OCI-LY7 (cell line): ENCODE measurements around the gene TRPV6. TPM values are rescaled to one million over a fixed set of nuclear protein-coding genes. Genes with fewer than 3 reads are reported as not detected.

ENCODE experiments used
- BruUV-seq: library from RNA; stranded (reverse); fragments of 400-500 nt; replicated peaks from 2 replicates; lab custom pipeline; 2021; lab: Mats Ljungman, UMichigan
- CTCF ChIA-PET: fragments of 300-600 bp; sonication (Branson Sonifier 250); formaldehyde crosslinking; loops from one replicate; lab custom pipeline; 2022; ENCODE audit warnings: antibody characterized with exemption; ENCODE audit not compliant: unreplicated experiment; lab: Charles Lee
- POLR2A ChIA-PET: fragments of 300-600 bp; sonication (Branson Sonifier 250); formaldehyde crosslinking; loops from one replicate; lab custom pipeline; 2022; ENCODE audit warnings: antibody characterized with exemption; lab: Charles Lee
- DNase-seq: peaks from one replicate; pipeline ENCODE4 v3.0.0-alpha.2; 2015; ENCODE audit warnings: low spot score
- H2AFZ ChIP-seq: fragments of 200-600 bp; sonication (generic), shearing (Covaris generic); 2 replicates; pipeline ENCODE4 v1.6.1; 2014; ENCODE audit warnings: mild to moderate bottlenecking, antibody characterized with exemption, low read length, moderate library complexity
- H3K27ac ChIP-seq: fragments of 200-600 bp; sonication (generic); 2 replicates; pipeline ENCODE4 v1.5.1; 2014; ENCODE audit warnings: mixed run types, low read depth, mild to moderate bottlenecking, moderate library complexity, low read length, inconsistent platforms; ENCODE audit not compliant: poor library complexity, severe bottlenecking
- H3K36me3 ChIP-seq: fragments of 200-600 bp; sonication (generic); 2 replicates; pipeline ENCODE4 v1.6.1; 2014; ENCODE audit warnings: mild to moderate bottlenecking, antibody characterized with exemption, low read length, moderate library complexity, mixed read lengths; ENCODE audit not compliant: insufficient read depth
- H3K4me1 ChIP-seq: fragments of 200-600 bp; sonication (generic); 2 replicates; pipeline ENCODE4 v1.5.1; 2014; ENCODE audit warnings: mild to moderate bottlenecking, low read length; ENCODE audit not compliant: insufficient read depth, poor library complexity, severe bottlenecking
- H3K4me2 ChIP-seq: fragments of 200-600 bp; sonication (generic); 2 replicates; pipeline ENCODE4 v1.6.1; 2014; ENCODE audit warnings: mild to moderate bottlenecking, low read length
- H3K4me3 ChIP-seq: fragments of 200-600 bp; sonication (generic); 2 replicates; pipeline ENCODE4 v1.5.1; 2014; ENCODE audit warnings: mild to moderate bottlenecking, low read depth, low read length; ENCODE audit not compliant: poor library complexity, severe bottlenecking
- H3K79me2 ChIP-seq: fragments of 200-600 bp; sonication (generic); 2 replicates; pipeline ENCODE4 v1.6.1; 2016; ENCODE audit warnings: low read depth, mild to moderate bottlenecking, low read length, moderate library complexity, mixed read lengths; ENCODE audit not compliant: insufficient read depth
- H3K9me2 ChIP-seq: fragments of 200-600 bp; sonication (generic); 2 replicates; pipeline ENCODE4 v1.6.1; 2016; ENCODE audit warnings: mild to moderate bottlenecking, low read length, mixed read lengths; ENCODE audit not compliant: insufficient read depth
- H3K9me3 ChIP-seq: fragments of 200-600 bp; sonication (generic); 2 replicates; pipeline ENCODE4 v1.6.1; 2014; ENCODE audit warnings: mild to moderate bottlenecking, mixed run types, low read length, mixed read lengths
- H4K20me1 ChIP-seq: fragments of 200-600 bp; sonication (generic); 2 replicates; pipeline ENCODE4 v1.6.1; 2014; ENCODE audit warnings: mild to moderate bottlenecking, antibody characterized with exemption, low read length, moderate library complexity, mixed read lengths; ENCODE audit not compliant: insufficient read depth
- CTCF ChIP-seq: fragments of 200-600 bp; sonication (generic); conservative IDR thresholded peaks from 2 replicates; pipeline ENCODE4 v1.5.1; 2014; ENCODE audit warnings: mild to moderate bottlenecking, antibody characterized with exemption, low read length, moderate library complexity, mixed read lengths
- EZH2phosphoT487 ChIP-seq: fragments of 200-600 bp; sonication (generic); IDR thresholded peaks from 2 replicates; pipeline ENCODE4 v1.6.1; 2018; ENCODE audit warnings: low read depth, borderline replicate concordance, mild to moderate bottlenecking, mixed run types, antibody characterized with exemption, low read length, moderate library complexity, mixed read lengths
- intact Hi-C: fragments of 100-400 bp; cut with micrococcal nuclease; formaldehyde crosslinking; loops from one replicate; pipeline ENCODE4 v1.10.0; 2022; ENCODE audit not compliant: unreplicated experiment
- total RNA-seq, 2 experiments: library from RNA; depleted of rRNA in 1 of 2; stranded (reverse); fragments of >200 nt in 1 of 2; shearing (Covaris generic) in 1 of 2; gene quantifications; 2 replicates each; pipeline ENCODE4 v1.2.3, GENCODE V29; 2014 to 2022

The TRPV6 gene
- total RNA-seq, 2 experiments from 2014 or later = not detected

- H3K4me3 ChIP-seq = no peak overlapping the region
- H2AFZ ChIP-seq = no peak overlapping the region
- ChIA-PET POLR2A (no interaction called here), CTCF (no interaction called here)
- H3K4me2 ChIP-seq = no peak overlapping the region
- intact Hi-C loops = no loop called here
- BruUV-seq = no TSS peak
- H4K20me1 ChIP-seq = no peaks in the 10 kb centered on the region
- H3K4me1 ChIP-seq = no peaks in the 10 kb centered on the region
- H3K36me3 ChIP-seq = no peaks in the 10 kb centered on the region
- no peak overlapping the region for H3K27ac ChIP-seq
- H3K9me2 ChIP-seq = no peaks in the 10 kb centered on the region
- DNase-seq = no peak
- TF ChIP-seq EZH2phosphoT487 = no peak
- no peak for TF ChIP-seq CTCF
- no peaks in the 10 kb centered on the region for H3K9me3 ChIP-seq
- no peaks in the 10 kb centered on the region for H3K79me2 ChIP-seq
Observed at GRCh38 chr7:142873871-142874270, 11.7 kb downstream of the TRPV6 start.

GRCh38 chr7:142873281-142873784, 12.2 kb downstream of the TRPV6 start:
- H3K27ac ChIP-seq = no peak overlapping the region
- peak; percentile 36 for DNase-seq
- no peaks in the 10 kb centered on the region for H3K36me3 ChIP-seq
- H3K4me2 ChIP-seq = no peak overlapping the region
- no TSS peak for BruUV-seq
- ChIA-PET POLR2A (interaction anchor here (0.7 to 0.8 kb wide), 2 partner anchors 82 to 276 kb away, joined by 3 to 4 read pairs; no protein-coding TSS in a partner anchor), CTCF (interaction anchor here (0.6 kb wide), 1 partner anchor 8 kb away, joined by 3 read pairs; no protein-coding TSS in a partner anchor)
- H3K79me2 ChIP-seq = no peaks in the 10 kb centered on the region
- no peak overlapping the region for H3K4me3 ChIP-seq
- TF ChIP-seq CTCF (peak; percentile 82), EZH2phosphoT487 (no peak)
- H3K9me3 ChIP-seq = no peaks in the 10 kb centered on the region
- intact Hi-C loops = no loop called here
- no peaks in the 10 kb centered on the region for H3K9me2 ChIP-seq
- no peaks in the 10 kb centered on the region for H4K20me1 ChIP-seq
- H2AFZ ChIP-seq = no peak overlapping the region
- no peaks in the 10 kb centered on the region for H3K4me1 ChIP-seq

- Histone ChIP-seq H3K4me1 (no peaks in the 10 kb centered on the region), H3K4me3 (no peak overlapping the region), H3K36me3 (no peaks in the 10 kb centered on the region), H3K9me2 (no peaks in the 10 kb centered on the region), H3K4me2 (no peak overlapping the region), H3K9me3 (no peaks in the 10 kb centered on the region), H4K20me1 (no peaks in the 10 kb centered on the region), H2AFZ (no peak overlapping the region), H3K79me2 (no peaks in the 10 kb centered on the region), H3K27ac (no peak overlapping the region)
- TF ChIP-seq EZH2phosphoT487 = no peak
- no peak for TF ChIP-seq CTCF
- POLR2A ChIA-PET = interaction anchor here (0.7 kb wide), 1 partner anchor 16 kb away, joined by 4 read pairs; no protein-coding TSS in a partner anchor
- intact Hi-C loops = no loop called here
- BruUV-seq = no TSS peak
- CTCF ChIA-PET = no interaction called here
- no peak for DNase-seq
Observed at GRCh38 chr7:142872106-142872675, 13.4 kb downstream of the TRPV6 start.
